GM12878 (cell line): ENCODE measurements around the gene ISM1. TPM values are rescaled to one million over a fixed set of nuclear protein-coding genes. Genes with fewer than 3 reads are reported as not detected.

Source experiments
- ATAC-seq: fragments of 200-7000 bp; cut with Tn5 transposase; 3 replicates; pipeline ENCODE4 v1.9.1; 2020; ENCODE audit warnings: mild to moderate bottlenecking, moderate library complexity
- BruUV-seq: library from RNA; stranded (reverse); fragments of 400-500 nt; replicated peaks from 2 replicates; lab custom pipeline; 2021; lab: Mats Ljungman, UMichigan
- CTCF ChIA-PET: fragments of 300-600 bp; sonication (Branson Sonifier 250); formaldehyde crosslinking; extraction: SDS; loops from one replicate; lab custom pipeline; 2021; ENCODE audit warnings: inconsistent platforms; lab: Yijun Ruan, JAX
- POLR2A ChIA-PET: fragments of 350-600 bp; formaldehyde crosslinking; extraction: SDS; loops from one replicate; lab custom pipeline; 2021; ENCODE audit warnings: inconsistent platforms; lab: Charles Lee
- RAD21 ChIA-PET: fragments of 300-600 bp; sonication (Branson Sonifier 250); formaldehyde crosslinking; loops from one replicate; lab custom pipeline; 2023; ENCODE audit warnings: antibody characterized with exemption; ENCODE audit not compliant: unreplicated experiment; lab: Charles Lee
- SMC1A ChIA-PET: fragments of 300-600 bp; sonication (Branson Sonifier 250); formaldehyde crosslinking; loops from one replicate; lab custom pipeline; 2023; ENCODE audit not compliant: unreplicated experiment, uncharacterized antibody; lab: Charles Lee
- DNase-seq: peaks from one replicate; pipeline ENCODE4 v3.0.0-alpha.2; 2011; ENCODE audit warnings: low read depth, low spot score
- FAIRE-seq: peaks from 3 replicates; lab custom pipeline; 2011; peaks lifted over from hg19 to GRCh38; lab: Jason Lieb, UNC
- H2AFZ ChIP-seq: 2 replicates; pipeline ENCODE4 v1.6.0; 2011; ENCODE audit warnings: low read depth, low read length, control low read depth; ENCODE audit not compliant: control insufficient read depth
- H3K27ac ChIP-seq: 2 replicates; pipeline ENCODE4 v1.5.1; 2011; ENCODE audit warnings: control low read depth; ENCODE audit not compliant: control insufficient read depth, insufficient read depth
- H3K27me3 ChIP-seq, 2 experiments: replicated peaks in 1 of 2; 2 replicates each; pipeline versions ENCODE4 v1.6.0 to v1.6.1; 2011; ENCODE audit warnings: low read length in 1 of 2; ENCODE audit not compliant: control insufficient read depth in 2 of 2, insufficient read depth in 2 of 2
- H3K36me3 ChIP-seq, 2 experiments: 2 replicates each; pipeline ENCODE4 v1.5.1; 2011; ENCODE audit warnings: low read length in 1 of 2; ENCODE audit not compliant: control insufficient read depth in 2 of 2, insufficient read depth in 2 of 2
- H3K4me1 ChIP-seq: 2 replicates; pipeline ENCODE4 v1.6.1; 2011; ENCODE audit warnings: mild to moderate bottlenecking, low read length, moderate library complexity, mixed read lengths; ENCODE audit not compliant: control insufficient read depth, insufficient read depth
- H3K4me2 ChIP-seq: 2 replicates; pipeline ENCODE4 v1.6.0; 2011; ENCODE audit warnings: control low read depth; ENCODE audit not compliant: control insufficient read depth, insufficient read depth
- H3K4me3 ChIP-seq: fragments of 200-600 bp; sonication (generic); 2 replicates; pipeline ENCODE4 v1.5.1; 2016
- H3K79me2 ChIP-seq: 2 replicates; pipeline ENCODE4 v1.6.0; 2011; ENCODE audit warnings: low read length; ENCODE audit not compliant: control insufficient read depth, insufficient read depth
- H3K9ac ChIP-seq: 2 replicates; pipeline ENCODE4 v1.8.0; 2011; ENCODE audit warnings: low read length, control low read depth, mixed read lengths; ENCODE audit not compliant: control insufficient read depth, insufficient read depth
- H3K9me3 ChIP-seq: replicated peaks from 3 replicates; pipeline ENCODE4 v1.5.1; 2011; ENCODE audit warnings: mild to moderate bottlenecking, low read length; ENCODE audit not compliant: control insufficient read depth, insufficient read depth
- H4K20me1 ChIP-seq: 2 replicates; pipeline ENCODE4 v1.6.0; 2011; ENCODE audit not compliant: control insufficient read depth, insufficient read depth
- ATF7 ChIP-seq: fragments of 450-650 bp; IDR thresholded peaks from 2 replicates; pipeline ENCODE4 v1.6.1; 2016; ENCODE audit warnings: low read depth, mild to moderate bottlenecking
- BHLHE40 ChIP-seq, 2 experiments: fragments of 450-650 bp in 1 of 2; IDR thresholded peaks; 2 replicates each; pipeline ENCODE4 v1.6.1; 2011 to 2017; ENCODE audit warnings: low read depth in 2 of 2, borderline replicate concordance in 1 of 2, improper control_type of control experiment in 1 of 2, low read length in 1 of 2, mild to moderate bottlenecking in 1 of 2
- CBFB ChIP-seq: IDR thresholded peaks from 2 replicates; pipeline ENCODE4 v1.6.1; 2016; ENCODE audit warnings: antibody characterized with exemption, low read depth
- EGR1 ChIP-seq, 2 experiments: IDR thresholded peaks; 1 replicate in 1 of 2; 2 replicates in 1 of 2; pipeline ENCODE4 v1.6.1; 2011 to 2012; ENCODE audit warnings: low read depth in 2 of 2, low read length in 2 of 2, borderline replicate concordance in 1 of 2, mild to moderate bottlenecking in 1 of 2, moderate library complexity in 1 of 2
- HDAC6 ChIP-seq: fragments of 200-600 bp; sonication (generic); IDR thresholded peaks from one replicate; pipeline ENCODE4 v1.8.0; 2017; ENCODE audit warnings: antibody characterized with exemption; ENCODE audit not compliant: unreplicated experiment
- JUNB ChIP-seq: IDR thresholded peaks from 2 replicates; pipeline ENCODE4 v1.6.1; 2016; ENCODE audit warnings: antibody characterized with exemption, mild to moderate bottlenecking
- MTA3 ChIP-seq: IDR thresholded peaks from 2 replicates; pipeline ENCODE4 v1.6.1; 2012; ENCODE audit warnings: low read length, inconsistent platforms, borderline replicate concordance
- NFYB ChIP-seq: IDR thresholded peaks from 2 replicates; pipeline ENCODE4 v1.6.1; 2011; ENCODE audit warnings: low read depth, mild to moderate bottlenecking, low read length, improper control_type of control experiment, moderate library complexity; ENCODE audit not compliant: insufficient read depth
- PAX5 ChIP-seq: IDR thresholded peaks from 2 replicates; pipeline ENCODE4 v1.6.1; 2011; ENCODE audit warnings: low read depth, low read length, borderline replicate concordance
- POLR2AphosphoS2 ChIP-seq: IDR thresholded peaks from 2 replicates; pipeline ENCODE4 v1.6.1; 2011; ENCODE audit warnings: low read depth, mild to moderate bottlenecking, low read length, improper control_type of control experiment, moderate library complexity
- RELA ChIP-seq: fragments of 450-650 bp; IDR thresholded peaks from 2 replicates; pipeline ENCODE4 v1.8.0; 2014; ENCODE audit warnings: borderline replicate concordance; ENCODE audit not compliant: partially characterized antibody
- SIN3A ChIP-seq: IDR thresholded peaks from 2 replicates; pipeline ENCODE4 v1.6.1; 2012; ENCODE audit warnings: low read depth, low read length, improper control_type of control experiment
- SP1 ChIP-seq: IDR thresholded peaks from one replicate; pipeline ENCODE4 v1.6.1; 2011; ENCODE audit warnings: low read depth, low read length
- SUPT20H ChIP-seq: IDR thresholded peaks from 2 replicates; pipeline ENCODE4 v1.6.1; 2011; ENCODE audit warnings: low read depth, mild to moderate bottlenecking, low read length, moderate library complexity, borderline replicate concordance; ENCODE audit not compliant: control insufficient read depth
- ZBTB4 ChIP-seq: fragments of 450-650 bp; formaldehyde crosslinking; IDR thresholded peaks from 2 replicates; pipeline ENCODE4 v1.4.0; 2022; ENCODE audit warnings: mild to moderate bottlenecking, moderate library complexity
- ZNF24 ChIP-seq: fragments of 450-650 bp; IDR thresholded peaks from 2 replicates; pipeline ENCODE4 v1.6.1; 2017; ENCODE audit warnings: antibody characterized with exemption, mild to moderate bottlenecking
- ZNF384 ChIP-seq: IDR thresholded peaks from 2 replicates; pipeline ENCODE4 v1.6.1; 2012; ENCODE audit warnings: low read depth, mild to moderate bottlenecking, low read length, improper control_type of control experiment, borderline replicate concordance
- ZNF622 ChIP-seq: fragments of 450-650 bp; IDR thresholded peaks from 2 replicates; pipeline ENCODE4 v1.6.1; 2017; ENCODE audit warnings: mild to moderate bottlenecking, inconsistent platforms
- WGBS: methylation state at CpG from one replicate; pipeline ENCODE4 v1.1.6; 2016; ENCODE audit warnings: low lambda C conversion rate; ENCODE audit not compliant: insufficient replicate concordance, insufficient coverage; ENCODE audit errors: missing lambda C conversion rate; 5-methylcytosine and 5-hydroxymethylcytosine counted together
- in situ Hi-C: fragments of 300-500 bp; cut with MboI; formaldehyde crosslinking; loops from 9 replicates; pipeline ENCODE4 v1.14.3; 2018; ENCODE audit warnings: mixed read lengths
- intact Hi-C: fragments of 100-400 bp; cut with micrococcal nuclease; formaldehyde crosslinking; loops from one replicate; pipeline ENCODE4 v1.14.2; 2022; ENCODE audit not compliant: unreplicated experiment
- polyA plus RNA-seq, 11 experiments: library from polyadenylated mRNA; depleted of rRNA in 4 of 11; unstranded in 6 of 11; stranded (reverse) in 5 of 11; fragments of >200 nt; fragmentation: Nextera tagmentation in 4 of 11; fragmentation: Illumina TruSeq in 1 of 11; extraction: Ambion mirVana in 4 of 11; extraction: Trizol in 1 of 11; gene quantifications; 1 replicate in 1 of 11; 2 replicates in 10 of 11; pipeline versions ENCODE4 v1.2.1 to v1.2.3, GENCODE V29; 2011 to 2016; ENCODE audit warnings: inconsistent platforms in 2 of 11, missing spikeins in 2 of 11, low read depth in 1 of 11
- total RNA-seq, 4 experiments: library from RNA; depleted of rRNA in 3 of 4; stranded (reverse); fragments of >200 nt in 3 of 4; fragmentation: Illumina TruSeq in 1 of 4; extraction: Trizol in 1 of 4; gene quantifications; 2 replicates each; pipeline versions ENCODE4 v1.2.1 to v1.2.3, GENCODE V29; 2013 to 2021

Gene ISM1
- total and polyA plus RNA-seq, 10 of the 15 experiments (the other 5 are each of a cell fraction or from before 2014, with no cell fraction given) = 0.01 to 0.03 TPM; not detected in 8

- CTCF ChIA-PET = interaction anchor here (1.0 to 2.9 kb wide), 4 partner anchors 9 to 213 kb away, joined by 3 to 15 read pairs (median 7); no protein-coding TSS in a partner anchor
- POLR2A ChIA-PET = interaction anchor here (1.0 kb wide), 1 partner anchor 9 kb away, joined by 3 read pairs; no protein-coding TSS in a partner anchor
- Histone ChIP-seq H3K27ac (no peak overlapping the region), H3K9me3 (no peaks in the 10 kb centered on the region), H3K4me3 (no peak overlapping the region), H3K9ac (no peak overlapping the region), H3K27me3 (no peaks in the 10 kb centered on the region), H3K79me2 (no peaks in the 10 kb centered on the region), H3K4me1 (no peaks in the 10 kb centered on the region; the same call in 1 of the 2 replicates), H3K4me2 (no peak overlapping the region), H4K20me1 (no peaks in the 10 kb centered on the region), H2AFZ (no peak overlapping the region), H3K36me3 (no peaks in the 10 kb centered on the region)
- ATAC-seq = no peak
- TF ChIP-seq RELA = no peak
- no peak for TF ChIP-seq SIN3A
- TF ChIP-seq SUPT20H = no peak
- no peak for TF ChIP-seq PAX5
- TF ChIP-seq BHLHE40 (IDR thresholded peaks at IDR 0.05; ENCODE audit: borderline replicate concordance in 1 of 2, low read depth in 2 of 2, low read length in 1 of 2) = no peak
- TF ChIP-seq JUNB = no peak
- no peak for TF ChIP-seq EGR1 (IDR thresholded peaks at IDR 0.05; ENCODE audit: borderline replicate concordance in 1 of 2, low read depth in 2 of 2, low read length in 2 of 2)
- no peak for TF ChIP-seq SP1
- TF ChIP-seq ZNF622 = no peak
- no peak for TF ChIP-seq ZBTB4 (CRISPR knock-in tag)
- no peak for TF ChIP-seq HDAC6
- TF ChIP-seq POLR2AphosphoS2 = no peak
- TF ChIP-seq MTA3 = no peak
- no peak for TF ChIP-seq CBFB
- no peak for TF ChIP-seq ZNF24
- no peak for TF ChIP-seq ATF7
- TF ChIP-seq ZNF384 = no peak
- no peak for TF ChIP-seq NFYB
- DNase-seq = no peak
- no TSS peak for BruUV-seq
- WGBS = 0% methylated on average over 2 of the region's 2 CpGs
- RAD21 ChIA-PET = interaction anchor here (0.8 to 1.6 kb wide), 3 partner anchors 9 to 31 kb away, joined by 3 to 5 read pairs (median 4); no protein-coding TSS in a partner anchor
- intact Hi-C loops = no loop called here
- SMC1A ChIA-PET = interaction anchor here (1.2 to 14.3 kb wide), 2 partner anchors 9 to 11 kb away, joined by 7 to 165 read pairs; no protein-coding TSS in a partner anchor
- no peak for FAIRE-seq
- in situ Hi-C loops = no loop called here
Observed at GRCh38 chr20:13333036-13333435, 112.0 kb downstream of the ISM1 start.
